H1 (cell line): Measurements from ENCODE around the gene MTG1. TPM values are rescaled to one million over a fixed set of nuclear protein-coding genes. Genes with fewer than 3 reads are reported as not detected.

Source experiments
- CTCF ChIA-PET: fragments of 300-600 bp; sonication (Branson Sonifier 250); formaldehyde crosslinking; loops from one replicate; lab custom pipeline; 2021; ENCODE audit not compliant: partially characterized antibody; lab: Charles Lee
- POLR2A ChIA-PET: fragments of 300-600 bp; sonication (Branson Sonifier 250); formaldehyde crosslinking; loops from one replicate; lab custom pipeline; 2021; ENCODE audit warnings: inconsistent platforms; ENCODE audit not compliant: partially characterized antibody; lab: Charles Lee
- DNase-seq, 2 experiments: peaks; one replicate each; pipeline versions ENCODE4 v3.0.0 to v3.0.0-alpha.2; 2010 to 2022; ENCODE audit warnings: low spot score in 2 of 2, low read depth in 1 of 2, mixed read lengths in 1 of 2
- FAIRE-seq: peaks from 2 replicates; lab custom pipeline; 2011; peaks lifted over from hg19 to GRCh38; lab: Jason Lieb, UNC
- H2AFZ ChIP-seq: 2 replicates; pipeline ENCODE4 v1.8.1; 2012; ENCODE audit warnings: low read length, inconsistent platforms
- H2AK5ac ChIP-seq: 2 replicates; pipeline ENCODE4 v1.6.1; 2013; ENCODE audit warnings: low read depth, low read length
- H2BK120ac ChIP-seq: replicated peaks from 2 replicates; pipeline ENCODE3; 2013; ENCODE audit warnings: low read depth, low read length, inconsistent platforms
- H2BK12ac ChIP-seq: 2 replicates; pipeline ENCODE4 v1.6.1; 2013; ENCODE audit warnings: low read depth, low read length
- H2BK15ac ChIP-seq: 2 replicates; pipeline ENCODE4 v1.6.1; 2013; ENCODE audit warnings: low read length
- H2BK20ac ChIP-seq: 2 replicates; pipeline ENCODE4 v1.6.1; 2013; ENCODE audit warnings: low read length
- H2BK5ac ChIP-seq: 2 replicates; pipeline ENCODE4 v1.6.1; 2013; ENCODE audit warnings: low read depth, low read length
- H3K14ac ChIP-seq: 2 replicates; pipeline ENCODE4 v1.6.1; 2013; ENCODE audit warnings: inconsistent platforms; ENCODE audit not compliant: insufficient read length
- H3K18ac ChIP-seq: 2 replicates; pipeline ENCODE4 v1.6.1; 2013; ENCODE audit warnings: low read length; ENCODE audit errors: extremely low read depth
- H3K23ac ChIP-seq: 2 replicates; pipeline ENCODE4 v1.6.1; 2013; ENCODE audit warnings: inconsistent platforms; ENCODE audit not compliant: insufficient read length
- H3K23me2 ChIP-seq: 2 replicates; pipeline ENCODE4 v1.6.1; 2013; ENCODE audit warnings: low read depth, low read length
- H3K27ac ChIP-seq: 2 replicates; pipeline ENCODE4 v1.6.1; 2011; ENCODE audit warnings: low read depth, low read length, inconsistent platforms
- H3K27me3 ChIP-seq, 4 experiments: replicated peaks in 1 of 4; 1 replicate in 1 of 4; 2 replicates in 3 of 4; pipeline versions ENCODE4 v1.6.1 to v1.8.1; 2011 to 2013; ENCODE audit warnings: low read length in 3 of 4, mild to moderate bottlenecking in 3 of 4, inconsistent platforms in 2 of 4, mixed read lengths in 2 of 4, moderate library complexity in 1 of 4; ENCODE audit not compliant: control insufficient read depth in 3 of 4, insufficient read depth in 3 of 4; ENCODE audit errors: extremely low read depth in 1 of 4
- H3K36me3 ChIP-seq, 4 experiments: 2 replicates each; pipeline versions ENCODE4 v1.6.1 to v1.8.1; 2011 to 2013; ENCODE audit warnings: mild to moderate bottlenecking in 4 of 4, low read length in 3 of 4, moderate library complexity in 2 of 4, control low read depth in 1 of 4, inconsistent platforms in 1 of 4; ENCODE audit not compliant: insufficient read depth in 4 of 4, control insufficient read depth in 2 of 4
- H3K4ac ChIP-seq: replicated peaks from 2 replicates; pipeline ENCODE3; 2013; ENCODE audit warnings: low read length, low read depth, mixed read lengths, inconsistent platforms; ENCODE audit not compliant: insufficient read length
- H3K4me1 ChIP-seq, 4 experiments: replicated peaks in 1 of 4; 1 replicate in 1 of 4; 2 replicates in 3 of 4; pipeline versions ENCODE4 v1.6.1 to v1.8.1; 2011 to 2013; ENCODE audit warnings: low read length in 3 of 4, inconsistent platforms in 2 of 4, mixed read lengths in 1 of 4; ENCODE audit not compliant: insufficient read depth in 4 of 4, control insufficient read depth in 3 of 4
- H3K4me2 ChIP-seq, 2 experiments: 2 replicates each; pipeline versions ENCODE4 v1.6.1 to v1.8.1; 2011 to 2013; ENCODE audit warnings: low read depth in 2 of 2, low read length in 2 of 2, control low read depth in 1 of 2, inconsistent platforms in 1 of 2, mild to moderate bottlenecking in 1 of 2; ENCODE audit not compliant: insufficient read depth in 1 of 2
- H3K4me3 ChIP-seq, 4 experiments: fragments of 200-600, 300-600 bp in 1 of 4; sonication (generic), shearing (Covaris generic), sonication (Bioruptor Twin) in 1 of 4; 2 replicates each; pipeline versions ENCODE4 v1.5.1 to v1.8.1; 2011 to 2016; ENCODE audit warnings: low read length in 4 of 4, low read depth in 3 of 4, control low read depth in 2 of 4, inconsistent platforms in 2 of 4, mild to moderate bottlenecking in 2 of 4, mixed read lengths in 1 of 4, moderate library complexity in 1 of 4; ENCODE audit not compliant: insufficient read depth in 2 of 4; ENCODE audit errors: extremely low read depth in 1 of 4
- H3K56ac ChIP-seq: replicated peaks from 2 replicates; pipeline ENCODE3; 2013; ENCODE audit warnings: low read depth, mild to moderate bottlenecking, mixed read lengths, low read length, inconsistent platforms; ENCODE audit not compliant: insufficient read length
- H3K79me1 ChIP-seq: 2 replicates; pipeline ENCODE4 v1.6.1; 2013; ENCODE audit warnings: low read depth, low read length, control low read depth
- H3K79me2 ChIP-seq, 2 experiments: 2 replicates each; pipeline versions ENCODE4 v1.6.1 to v1.8.1; 2012 to 2013; ENCODE audit warnings: low read length in 2 of 2, mild to moderate bottlenecking in 2 of 2, inconsistent platforms in 1 of 2; ENCODE audit not compliant: insufficient read depth in 2 of 2, control insufficient read depth in 1 of 2
- H3K9ac ChIP-seq, 4 experiments: replicated peaks in 1 of 4; 1 replicate in 1 of 4; 2 replicates in 3 of 4; pipeline versions ENCODE4 v1.6.1 to v1.8.1; 2011 to 2013; ENCODE audit warnings: low read depth in 3 of 4, low read length in 3 of 4, control low read depth in 2 of 4, mild to moderate bottlenecking in 2 of 4, moderate library complexity in 2 of 4, inconsistent platforms in 1 of 4; ENCODE audit errors: extremely low read depth in 1 of 4
- H3K9me3 ChIP-seq, 2 experiments: 2 replicates each; pipeline versions ENCODE4 v1.6.1 to v1.8.1; 2012 to 2013; ENCODE audit warnings: mild to moderate bottlenecking in 2 of 2, moderate library complexity in 2 of 2, control low read depth in 1 of 2, inconsistent platforms in 1 of 2, low read depth in 1 of 2, low read length in 1 of 2, mixed read lengths in 1 of 2; ENCODE audit not compliant: insufficient read depth in 2 of 2
- H4K20me1 ChIP-seq, 2 experiments: replicated peaks in 1 of 2; 2 replicates each; pipeline versions ENCODE3 to v1.8.1; 2011 to 2013; ENCODE audit warnings: inconsistent platforms in 2 of 2, low read length in 2 of 2, mild to moderate bottlenecking in 1 of 2; ENCODE audit not compliant: insufficient read depth in 2 of 2, control insufficient read depth in 1 of 2
- H4K5ac ChIP-seq: 2 replicates; pipeline ENCODE4 v1.6.1; 2013; ENCODE audit warnings: low read length, low read depth, mixed read lengths, inconsistent platforms; ENCODE audit not compliant: insufficient read length
- H4K8ac ChIP-seq: 2 replicates; pipeline ENCODE4 v1.8.0; 2013; ENCODE audit warnings: mild to moderate bottlenecking, moderate library complexity, low read length, inconsistent platforms; ENCODE audit not compliant: insufficient read depth; ENCODE audit errors: extremely low read depth
- H4K91ac ChIP-seq: replicated peaks from 2 replicates; pipeline ENCODE3; 2013; ENCODE audit warnings: low read length, mixed read lengths, inconsistent platforms; ENCODE audit not compliant: insufficient read length
- ATF2 ChIP-seq: IDR thresholded peaks from 2 replicates; pipeline ENCODE4 v1.6.1; 2012; ENCODE audit warnings: low read length, inconsistent platforms
- CBX8 ChIP-seq: fragments of 300-800, 300-1000 bp; sonication (generic); IDR thresholded peaks from 2 replicates; pipeline ENCODE4 v1.7.1; 2016; ENCODE audit warnings: low read depth, low read length, borderline replicate concordance
- HDAC2 ChIP-seq, 2 experiments: fragments of 300-600 bp in 1 of 2; sonication (generic) in 1 of 2; IDR thresholded peaks; 2 replicates each; pipeline ENCODE4 v1.6.1; 2011 to 2012; ENCODE audit warnings: low read depth in 2 of 2, low read length in 2 of 2, mild to moderate bottlenecking in 2 of 2, moderate library complexity in 2 of 2, borderline replicate concordance in 1 of 2, inconsistent platforms in 1 of 2
- JUN ChIP-seq: IDR thresholded peaks from 2 replicates; pipeline ENCODE4 v1.6.1; 2011; ENCODE audit warnings: low read depth, mild to moderate bottlenecking, improper control_type of control experiment, low read length
- POU5F1 ChIP-seq: IDR thresholded peaks from 2 replicates; pipeline ENCODE4 v1.6.1; 2011; ENCODE audit warnings: low read depth, mild to moderate bottlenecking, low read length, moderate library complexity
- RXRA ChIP-seq: IDR thresholded peaks from 2 replicates; pipeline ENCODE4 v1.6.1; 2011; ENCODE audit warnings: low read depth, mild to moderate bottlenecking, low read length, moderate library complexity; ENCODE audit not compliant: insufficient read depth
- TBP ChIP-seq: IDR thresholded peaks from 2 replicates; pipeline ENCODE4 v1.6.1; 2011; ENCODE audit warnings: low read depth, low read length, improper control_type of control experiment
- TEAD4 ChIP-seq: IDR thresholded peaks from 2 replicates; pipeline ENCODE4 v1.6.1; 2012; ENCODE audit warnings: low read depth, low read length, inconsistent platforms, mixed read lengths
- WGBS, 2 experiments: shearing (Covaris generic) in 1 of 2; methylation state at CpG; one replicate each; pipeline versions ENCODE4 v1.1.6 to v1.1.7; 2013 to 2015; ENCODE audit warnings: low lambda C conversion rate in 2 of 2, mixed read lengths in 2 of 2, inconsistent platforms in 1 of 2, low coverage in 1 of 2, missing lambda C conversion rate in 1 of 2; ENCODE audit not compliant: insufficient replicate concordance in 2 of 2, insufficient coverage in 1 of 2, insufficient read length in 1 of 2; ENCODE audit errors: extremely low coverage in 1 of 2, missing lambda C conversion rate in 1 of 2; 5-methylcytosine and 5-hydroxymethylcytosine counted together
- polyA plus RNA-seq, 7 experiments: library from polyadenylated mRNA; depleted of rRNA in 3 of 7; stranded (reverse) in 5 of 7; unstranded in 2 of 7; fragments of >200 nt in 5 of 7; fragments of 200-250 nt in 2 of 7; gene quantifications; 1 replicate in 5 of 7; 2 replicates in 1 of 7; 4 replicates in 1 of 7; pipeline versions ENCODE4 v1.2.1 to v1.2.3, GENCODE V29; 2011 to 2013; ENCODE audit warnings: missing spikeins in 2 of 7, mixed read lengths in 2 of 7
- total RNA-seq: library from RNA; stranded (reverse); fragmentation: NEBNext Ultra II Directional; extraction: Animal tissue kit (Norgen Biotek cat#: 25700); gene quantifications from 2 replicates; pipeline ENCODE4 v1.2.1, GENCODE V29; 2021

Gene MTG1
- total and polyA plus RNA-seq, 2 of the 8 experiments (the other 6 are each of a cell fraction or from before 2014, with no cell fraction given): 56.6 to 81.6 TPM

GRCh38 chr10:133347710-133348517 is 46.0 kb upstream of the MTG1 start:
- no peaks in the 10 kb centered on the region; a peak in 3 of 7 replicates for H3K27me3 ChIP-seq
- 77% methylated on average over 10 of the region's 16 CpGs; no CpG with 5 or more reads in 1 of the 2 experiments for WGBS, 2 experiments
- FAIRE-seq: no peak
- H3K36me3 ChIP-seq: no peaks in the 10 kb centered on the region
- no peak overlapping the region for H2BK20ac ChIP-seq
- CTCF ChIA-PET: interaction anchor here (1.8 to 4.9 kb wide), 3 partner anchors 12 to 19 kb away, joined by 5 to 27 read pairs (median 5); partner anchors contain the start of gene CALY
- peaks cover 4 to 10% of the 10 kb centered on the region in 2 experiments for H4K20me1 ChIP-seq
- H4K5ac ChIP-seq: no peak overlapping the region
- H3K23ac ChIP-seq: no peak overlapping the region
- H2BK5ac ChIP-seq: no peak overlapping the region
- no peak overlapping the region for H3K4me3 ChIP-seq
- no peak overlapping the region for H2BK12ac ChIP-seq
- H2BK120ac ChIP-seq: no peak overlapping the region
- no peak for DNase-seq
- H3K23me2 ChIP-seq: peaks cover 4% of the 10 kb centered on the region; the same call in 1 of the 2 replicates
- POLR2A ChIA-PET: interaction anchor here (0.8 to 4.8 kb wide), 8 partner anchors 9 to 71 kb away, joined by 3 to 38 read pairs (median 8); partner anchors contain the start of genes CALY, ECHS1, FUOM and PAOX
- no peak overlapping the region for H3K27ac ChIP-seq
- H3K14ac ChIP-seq: no peak overlapping the region
- H3K4me1 ChIP-seq: peaks cover 0 to 26% (median 2%) of the 10 kb centered on the region in 4 experiments; a peak in 4 of 7 replicates
- H3K79me2 ChIP-seq: no peaks in the 10 kb centered on the region
- H2AK5ac ChIP-seq: no peak overlapping the region
- no peak overlapping the region for H3K4ac ChIP-seq
- no peak overlapping the region for H3K9ac ChIP-seq
- H2BK15ac ChIP-seq: no peak overlapping the region
- H2AFZ ChIP-seq: no peak overlapping the region
- no peak overlapping the region for H4K91ac ChIP-seq
- H3K18ac ChIP-seq: no peak overlapping the region
- H3K79me1 ChIP-seq: no peaks in the 10 kb centered on the region
- no peak overlapping the region for H3K4me2 ChIP-seq
- no peak overlapping the region for H3K56ac ChIP-seq
- no peaks in the 10 kb centered on the region for H3K9me3 ChIP-seq
- no peak overlapping the region for H4K8ac ChIP-seq
- TF ChIP-seq POU5F1 (no peak), RXRA (no peak), JUN (no peak), ATF2 (no peak), HDAC2 (IDR thresholded peaks at IDR 0.05; ENCODE audit: borderline replicate concordance in 1 of 2, low read depth in 2 of 2, low read length in 2 of 2) (no peak), TEAD4 (no peak), CBX8 (no peak), TBP (no peak)
